GM23338 (cell line): ENCODE data around the gene CD2. TPM values are rescaled to one million over a fixed set of nuclear protein-coding genes. Genes with fewer than 3 reads are reported as not detected.

ENCODE experiments used
- ATAC-seq: fragments of 200-7000 bp; cut with Tn5 transposase; 3 replicates; pipeline ENCODE4 v1.9.1; 2020
- DNase-seq: peaks from one replicate; pipeline ENCODE4 v3.0.0-alpha.2; 2015; ENCODE audit warnings: low spot score
- H2AFZ ChIP-seq: fragments of 200-600 bp; sonication (generic); 2 replicates; pipeline ENCODE4 v1.8.0; 2016; ENCODE audit warnings: antibody characterized with exemption, mild to moderate bottlenecking, moderate library complexity
- H3F3A ChIP-seq: fragments of 200-600 bp; sonication (generic); replicated peaks from 2 replicates; pipeline ENCODE4 v1.8.0; 2017; ENCODE audit warnings: antibody characterized with exemption, mixed run types, low read depth
- H3K27ac ChIP-seq: fragments of 200-600 bp; sonication (generic); 2 replicates; pipeline ENCODE4 v1.6.1; 2016; ENCODE audit warnings: low read depth
- H3K27me3 ChIP-seq: fragments of 200-600 bp; sonication (generic); 2 replicates; pipeline ENCODE4 v1.8.0; 2016; ENCODE audit warnings: mild to moderate bottlenecking, mixed run types, moderate library complexity; ENCODE audit not compliant: insufficient read depth
- H3K36me3 ChIP-seq: fragments of 200-600 bp; sonication (generic); 2 replicates; pipeline ENCODE4 v1.8.0; 2016; ENCODE audit warnings: mild to moderate bottlenecking; ENCODE audit not compliant: insufficient read depth
- H3K4me1 ChIP-seq: fragments of 200-600 bp; sonication (generic); 2 replicates; pipeline ENCODE4 v1.8.0; 2016; ENCODE audit warnings: mild to moderate bottlenecking, moderate library complexity; ENCODE audit not compliant: insufficient read depth
- H3K4me2 ChIP-seq: fragments of 200-600 bp; sonication (generic); 2 replicates; pipeline ENCODE4 v1.7.1; 2017; ENCODE audit warnings: mixed run types
- H3K4me3 ChIP-seq: fragments of 200-600 bp; sonication (generic); 2 replicates; pipeline ENCODE4 v1.6.1; 2016; ENCODE audit warnings: mixed run types
- H3K79me2 ChIP-seq: fragments of 200-600 bp; sonication (generic); replicated peaks from 2 replicates; pipeline ENCODE4 v1.8.0; 2017; ENCODE audit warnings: mild to moderate bottlenecking; ENCODE audit not compliant: insufficient read depth
- H3K9me2 ChIP-seq: fragments of 200-600 bp; sonication (generic); 2 replicates; pipeline ENCODE4 v1.8.0; 2017; ENCODE audit not compliant: insufficient read depth
- H4K20me1 ChIP-seq: fragments of 200-600 bp; sonication (generic); replicated peaks from 2 replicates; pipeline ENCODE4 v1.8.0; 2017; ENCODE audit warnings: mild to moderate bottlenecking; ENCODE audit not compliant: insufficient read depth
- H3K27ac Mint-ChIP-seq: 2 replicates; pipeline ENCODE4 v1.8.0; 2020; ENCODE audit warnings: inconsistent platforms, mild to moderate bottlenecking, moderate library complexity, mixed read lengths
- H3K27me3 Mint-ChIP-seq: 3 replicates; pipeline ENCODE4 v1.8.0; 2022; ENCODE audit warnings: low read depth, mild to moderate bottlenecking, moderate library complexity, mixed read lengths, inconsistent platforms; ENCODE audit not compliant: insufficient read depth, poor library complexity
- H3K36me3 Mint-ChIP-seq: 3 replicates; pipeline ENCODE4 v1.8.0; 2021; ENCODE audit warnings: low read depth, mild to moderate bottlenecking, inconsistent platforms, moderate library complexity, mixed read lengths
- H3K4me1 Mint-ChIP-seq: 3 replicates; pipeline ENCODE4 v1.8.0; 2020; ENCODE audit warnings: mild to moderate bottlenecking, inconsistent platforms, mixed read lengths
- H3K4me3 Mint-ChIP-seq: 3 replicates; pipeline ENCODE4 v1.8.0; 2021; ENCODE audit warnings: moderate library complexity, mild to moderate bottlenecking, inconsistent platforms, mixed read lengths
- H3K9me3 Mint-ChIP-seq: 3 replicates; pipeline ENCODE4 v1.8.0; 2020; ENCODE audit warnings: moderate library complexity, mild to moderate bottlenecking, inconsistent platforms, mixed read lengths
- CREB1 ChIP-seq: fragments of 250-450 bp; sonication (Bioruptor Pico); IDR thresholded peaks from 2 replicates; pipeline ENCODE4 v1.5.0; 2020; ENCODE audit warnings: low read depth, mild to moderate bottlenecking, moderate library complexity
- EZH2 ChIP-seq: fragments of 200-600 bp; sonication (generic); IDR thresholded peaks from one replicate; pipeline ENCODE4 v1.8.0; 2017; ENCODE audit warnings: antibody characterized with exemption, mild to moderate bottlenecking, low read depth; ENCODE audit not compliant: unreplicated experiment
- JUNB ChIP-seq: IDR thresholded peaks from one replicate; pipeline ENCODE4 v1.6.1; 2016; ENCODE audit warnings: antibody characterized with exemption; ENCODE audit not compliant: unreplicated experiment
- NANOG ChIP-seq: IDR thresholded peaks from 2 replicates; pipeline ENCODE4 v1.6.1; 2016; ENCODE audit warnings: antibody characterized with exemption, borderline replicate concordance
- STAT1 ChIP-seq: IDR thresholded peaks from one replicate; pipeline ENCODE4 v1.6.1; 2016; ENCODE audit warnings: antibody characterized with exemption; ENCODE audit not compliant: unreplicated experiment
- ZNF114 ChIP-seq: fragments of 250-450 bp; sonication (Bioruptor Pico); IDR thresholded peaks from 2 replicates; pipeline ENCODE4 v1.5.0; 2020; ENCODE audit warnings: mild to moderate bottlenecking, moderate library complexity
- ZNF331 ChIP-seq: fragments of 250-450 bp; sonication (Bioruptor Pico); IDR thresholded peaks from 2 replicates; pipeline ENCODE4 v1.5.0; 2020; ENCODE audit warnings: low read depth, mild to moderate bottlenecking, moderate library complexity
- polyA plus RNA-seq: library from polyadenylated mRNA; unstranded; fragments of >200 nt; fragmentation: Nextera tagmentation; extraction: Ambion mirVana; gene quantifications from 2 replicates; pipeline ENCODE4 v1.2.1, GENCODE V29; 2016
- total RNA-seq: library from RNA; depleted of rRNA; stranded (reverse); fragments of >200 nt; shearing (Covaris generic); gene quantifications from 2 replicates; pipeline ENCODE4 v1.2.3, GENCODE V29; 2014
- TF ChIP-seq, protein P1 (sequence below): IDR thresholded peaks from 2 replicates; pipeline ENCODE4 v1.6.1; 2016; ENCODE audit warnings: antibody characterized with exemption
- TF ChIP-seq, protein P2 (sequence below), 2 experiments: fragments of 200-600 bp in 1 of 2; sonication (generic) in 1 of 2; conservative IDR thresholded peaks; 2 replicates each; pipeline versions ENCODE4 v1.5.1 to v1.6.1; 2016 to 2017; ENCODE audit warnings: antibody characterized with exemption in 2 of 2, low read depth in 2 of 2, mild to moderate bottlenecking in 2 of 2, moderate library complexity in 1 of 2
- TF ChIP-seq, protein P3 (sequence below): fragments of 250-450 bp; sonication (Bioruptor Pico); IDR thresholded peaks from 2 replicates; pipeline ENCODE4 v1.5.0; 2020; ENCODE audit warnings: mild to moderate bottlenecking, moderate library complexity
- TF ChIP-seq, protein P4 (sequence below): IDR thresholded peaks from one replicate; pipeline ENCODE4 v1.6.1; 2018; ENCODE audit warnings: antibody characterized with exemption; ENCODE audit not compliant: unreplicated experiment

CD2 gene
- total and polyA plus RNA-seq, 2 experiments from 2014 or later: not detected

DNA sequence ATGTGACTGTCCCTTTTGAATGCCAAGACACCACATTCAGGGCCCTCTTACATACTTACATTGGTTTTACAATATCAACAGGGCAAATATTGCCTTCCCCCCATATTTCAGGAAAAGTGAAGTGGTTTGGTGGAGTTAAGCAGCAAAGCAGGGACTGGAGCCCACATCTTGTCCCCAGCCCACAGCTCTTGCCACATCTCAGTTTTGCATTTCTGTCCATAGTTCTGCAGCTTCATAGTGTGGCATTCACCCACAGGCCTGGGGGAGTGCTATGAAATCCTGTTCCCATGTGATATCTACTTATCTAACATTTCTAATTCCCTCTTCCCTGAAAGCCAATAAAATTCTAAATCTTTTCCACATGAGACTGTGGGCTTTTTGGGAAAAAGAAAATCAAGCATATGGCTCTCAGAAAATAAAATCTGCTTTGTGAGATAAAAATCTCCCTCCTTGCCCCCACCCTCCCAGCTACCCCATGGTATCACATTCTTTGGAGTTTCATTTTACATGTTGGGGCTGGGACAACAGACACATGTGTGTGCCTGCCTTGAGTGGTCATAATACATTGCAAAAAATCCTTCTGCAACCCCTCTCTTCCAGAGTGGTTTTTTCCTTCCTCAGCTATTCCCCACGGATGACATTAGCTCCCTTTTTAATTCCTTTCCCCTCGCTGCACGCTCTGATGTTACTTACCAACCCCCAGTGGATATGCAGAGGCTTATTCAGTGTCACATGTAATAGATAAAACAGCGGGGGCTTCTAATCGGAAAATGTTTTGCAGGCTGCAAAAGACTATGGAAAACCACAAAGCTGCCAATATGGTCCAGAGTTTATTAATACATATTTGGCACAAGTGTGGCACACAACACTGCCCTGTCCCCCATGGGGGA is 20.5 kb upstream of the CD2 start (continued):
- TF ChIP-seq, protein P1, sequence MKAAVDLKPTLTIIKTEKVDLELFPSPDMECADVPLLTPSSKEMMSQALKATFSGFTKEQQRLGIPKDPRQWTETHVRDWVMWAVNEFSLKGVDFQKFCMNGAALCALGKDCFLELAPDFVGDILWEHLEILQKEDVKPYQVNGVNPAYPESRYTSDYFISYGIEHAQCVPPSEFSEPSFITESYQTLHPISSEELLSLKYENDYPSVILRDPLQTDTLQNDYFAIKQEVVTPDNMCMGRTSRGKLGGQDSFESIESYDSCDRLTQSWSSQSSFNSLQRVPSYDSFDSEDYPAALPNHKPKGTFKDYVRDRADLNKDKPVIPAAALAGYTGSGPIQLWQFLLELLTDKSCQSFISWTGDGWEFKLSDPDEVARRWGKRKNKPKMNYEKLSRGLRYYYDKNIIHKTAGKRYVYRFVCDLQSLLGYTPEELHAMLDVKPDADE: no peak
- TF ChIP-seq STAT1 (no peak), JUNB (no peak)
- TF ChIP-seq, protein P2, sequence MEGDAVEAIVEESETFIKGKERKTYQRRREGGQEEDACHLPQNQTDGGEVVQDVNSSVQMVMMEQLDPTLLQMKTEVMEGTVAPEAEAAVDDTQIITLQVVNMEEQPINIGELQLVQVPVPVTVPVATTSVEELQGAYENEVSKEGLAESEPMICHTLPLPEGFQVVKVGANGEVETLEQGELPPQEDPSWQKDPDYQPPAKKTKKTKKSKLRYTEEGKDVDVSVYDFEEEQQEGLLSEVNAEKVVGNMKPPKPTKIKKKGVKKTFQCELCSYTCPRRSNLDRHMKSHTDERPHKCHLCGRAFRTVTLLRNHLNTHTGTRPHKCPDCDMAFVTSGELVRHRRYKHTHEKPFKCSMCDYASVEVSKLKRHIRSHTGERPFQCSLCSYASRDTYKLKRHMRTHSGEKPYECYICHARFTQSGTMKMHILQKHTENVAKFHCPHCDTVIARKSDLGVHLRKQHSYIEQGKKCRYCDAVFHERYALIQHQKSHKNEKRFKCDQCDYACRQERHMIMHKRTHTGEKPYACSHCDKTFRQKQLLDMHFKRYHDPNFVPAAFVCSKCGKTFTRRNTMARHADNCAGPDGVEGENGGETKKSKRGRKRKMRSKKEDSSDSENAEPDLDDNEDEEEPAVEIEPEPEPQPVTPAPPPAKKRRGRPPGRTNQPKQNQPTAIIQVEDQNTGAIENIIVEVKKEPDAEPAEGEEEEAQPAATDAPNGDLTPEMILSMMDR (conservative IDR thresholded peaks at IDR 0.05; ENCODE audit: low read depth in 2 of 2): no peak

DNA sequence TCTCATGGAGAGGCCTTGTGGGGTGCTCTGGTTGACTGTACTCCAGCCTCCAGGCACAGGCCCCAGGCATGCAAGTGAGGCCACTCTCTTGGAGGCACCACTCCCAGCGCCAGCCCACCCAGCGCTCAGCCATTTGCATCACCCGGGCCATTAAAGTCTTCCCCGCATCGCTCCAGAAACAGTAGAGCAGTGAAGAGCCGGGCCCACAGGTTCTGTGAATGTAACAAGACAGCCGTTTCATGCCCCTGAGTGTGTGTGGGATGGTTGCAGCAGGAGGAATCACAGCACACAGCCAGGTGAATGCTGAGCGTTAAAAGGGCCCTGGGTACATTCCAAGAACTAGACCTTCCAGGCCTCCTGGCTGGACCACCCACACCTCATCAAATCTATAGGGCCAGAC is 19.0 kb upstream of the CD2 start:
- ATAC-seq (no peak), DNase-seq (no peak)
- H3K27ac ChIP-seq: no peak overlapping the region
- H3K27me3 Mint-ChIP-seq: peaks cover 13% of the 10 kb centered on the region
- no peaks in the 10 kb centered on the region for H3F3A ChIP-seq
- no peaks in the 10 kb centered on the region; the same call in 2 of the 3 replicates for H3K4me1 Mint-ChIP-seq
- peaks cover 1% of the 10 kb centered on the region; the same call in 2 of the 3 replicates for H3K9me3 Mint-ChIP-seq
- no peaks in the 10 kb centered on the region for H4K20me1 ChIP-seq
- no peaks in the 10 kb centered on the region; the same call in 2 of the 3 replicates for H3K36me3 Mint-ChIP-seq
- no peaks in the 10 kb centered on the region for H3K4me1 ChIP-seq
- H2AFZ ChIP-seq: peak overlapping the region; percentile 32; the same call in 1 of the 2 replicates
- no peaks in the 10 kb centered on the region for H3K36me3 ChIP-seq
- no peak overlapping the region for H3K4me2 ChIP-seq
- no peaks in the 10 kb centered on the region for H3K9me2 ChIP-seq
- no peak overlapping the region for H3K27ac Mint-ChIP-seq
- no peak overlapping the region for H3K4me3 ChIP-seq
- no peaks in the 10 kb centered on the region for H3K27me3 ChIP-seq
- no peak overlapping the region for H3K4me3 Mint-ChIP-seq
- no peaks in the 10 kb centered on the region for H3K79me2 ChIP-seq
- TF ChIP-seq JUNB: no peak
- TF ChIP-seq CREB1 (CRISPR knock-in tag): no peak
- TF ChIP-seq STAT1: no peak
- no peak for TF ChIP-seq ZNF114 (CRISPR knock-in tag)
- TF ChIP-seq EZH2: no peak
- TF ChIP-seq, protein P3, sequence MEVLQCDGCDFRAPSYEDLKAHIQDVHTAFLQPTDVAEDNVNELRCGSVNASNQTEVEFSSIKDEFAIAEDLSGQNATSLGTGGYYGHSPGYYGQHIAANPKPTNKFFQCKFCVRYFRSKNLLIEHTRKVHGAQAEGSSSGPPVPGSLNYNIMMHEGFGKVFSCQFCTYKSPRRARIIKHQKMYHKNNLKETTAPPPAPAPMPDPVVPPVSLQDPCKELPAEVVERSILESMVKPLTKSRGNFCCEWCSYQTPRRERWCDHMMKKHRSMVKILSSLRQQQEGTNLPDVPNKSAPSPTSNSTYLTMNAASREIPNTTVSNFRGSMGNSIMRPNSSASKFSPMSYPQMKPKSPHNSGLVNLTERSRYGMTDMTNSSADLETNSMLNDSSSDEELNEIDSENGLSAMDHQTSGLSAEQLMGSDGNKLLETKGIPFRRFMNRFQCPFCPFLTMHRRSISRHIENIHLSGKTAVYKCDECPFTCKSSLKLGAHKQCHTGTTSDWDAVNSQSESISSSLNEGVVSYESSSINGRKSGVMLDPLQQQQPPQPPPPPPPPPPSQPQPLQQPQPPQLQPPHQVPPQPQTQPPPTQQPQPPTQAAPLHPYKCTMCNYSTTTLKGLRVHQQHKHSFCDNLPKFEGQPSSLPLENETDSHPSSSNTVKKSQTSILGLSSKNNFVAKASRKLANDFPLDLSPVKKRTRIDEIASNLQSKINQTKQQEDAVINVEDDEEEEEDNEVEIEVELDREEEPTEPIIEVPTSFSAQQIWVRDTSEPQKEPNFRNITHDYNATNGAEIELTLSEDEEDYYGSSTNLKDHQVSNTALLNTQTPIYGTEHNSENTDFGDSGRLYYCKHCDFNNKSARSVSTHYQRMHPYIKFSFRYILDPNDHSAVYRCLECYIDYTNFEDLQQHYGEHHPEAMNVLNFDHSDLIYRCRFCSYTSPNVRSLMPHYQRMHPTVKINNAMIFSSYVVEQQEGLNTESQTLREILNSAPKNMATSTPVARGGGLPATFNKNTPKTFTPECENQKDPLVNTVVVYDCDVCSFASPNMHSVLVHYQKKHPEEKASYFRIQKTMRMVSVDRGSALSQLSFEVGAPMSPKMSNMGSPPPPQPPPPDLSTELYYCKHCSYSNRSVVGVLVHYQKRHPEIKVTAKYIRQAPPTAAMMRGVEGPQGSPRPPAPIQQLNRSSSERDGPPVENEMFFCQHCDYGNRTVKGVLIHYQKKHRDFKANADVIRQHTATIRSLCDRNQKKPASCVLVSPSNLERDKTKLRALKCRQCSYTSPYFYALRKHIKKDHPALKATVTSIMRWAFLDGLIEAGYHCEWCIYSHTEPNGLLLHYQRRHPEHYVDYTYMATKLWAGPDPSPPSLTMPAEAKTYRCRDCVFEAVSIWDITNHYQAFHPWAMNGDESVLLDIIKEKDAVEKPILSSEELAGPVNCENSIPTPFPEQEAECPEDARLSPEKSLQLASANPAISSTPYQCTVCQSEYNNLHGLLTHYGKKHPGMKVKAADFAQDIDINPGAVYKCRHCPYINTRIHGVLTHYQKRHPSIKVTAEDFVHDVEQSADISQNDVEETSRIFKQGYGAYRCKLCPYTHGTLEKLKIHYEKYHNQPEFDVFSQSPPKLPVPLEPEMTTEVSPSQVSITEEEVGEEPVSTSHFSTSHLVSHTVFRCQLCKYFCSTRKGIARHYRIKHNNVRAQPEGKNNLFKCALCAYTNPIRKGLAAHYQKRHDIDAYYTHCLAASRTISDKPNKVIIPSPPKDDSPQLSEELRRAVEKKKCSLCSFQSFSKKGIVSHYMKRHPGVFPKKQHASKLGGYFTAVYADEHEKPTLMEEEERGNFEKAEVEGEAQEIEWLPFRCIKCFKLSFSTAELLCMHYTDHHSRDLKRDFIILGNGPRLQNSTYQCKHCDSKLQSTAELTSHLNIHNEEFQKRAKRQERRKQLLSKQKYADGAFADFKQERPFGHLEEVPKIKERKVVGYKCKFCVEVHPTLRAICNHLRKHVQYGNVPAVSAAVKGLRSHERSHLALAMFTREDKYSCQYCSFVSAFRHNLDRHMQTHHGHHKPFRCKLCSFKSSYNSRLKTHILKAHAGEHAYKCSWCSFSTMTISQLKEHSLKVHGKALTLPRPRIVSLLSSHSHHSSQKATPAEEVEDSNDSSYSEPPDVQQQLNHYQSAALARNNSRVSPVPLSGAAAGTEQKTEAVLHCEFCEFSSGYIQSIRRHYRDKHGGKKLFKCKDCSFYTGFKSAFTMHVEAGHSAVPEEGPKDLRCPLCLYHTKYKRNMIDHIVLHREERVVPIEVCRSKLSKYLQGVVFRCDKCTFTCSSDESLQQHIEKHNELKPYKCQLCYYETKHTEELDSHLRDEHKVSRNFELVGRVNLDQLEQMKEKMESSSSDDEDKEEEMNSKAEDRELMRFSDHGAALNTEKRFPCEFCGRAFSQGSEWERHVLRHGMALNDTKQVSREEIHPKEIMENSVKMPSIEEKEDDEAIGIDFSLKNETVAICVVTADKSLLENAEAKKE (CRISPR knock-in tag): no peak
- no peak for TF ChIP-seq NANOG
- TF ChIP-seq, protein P4, sequence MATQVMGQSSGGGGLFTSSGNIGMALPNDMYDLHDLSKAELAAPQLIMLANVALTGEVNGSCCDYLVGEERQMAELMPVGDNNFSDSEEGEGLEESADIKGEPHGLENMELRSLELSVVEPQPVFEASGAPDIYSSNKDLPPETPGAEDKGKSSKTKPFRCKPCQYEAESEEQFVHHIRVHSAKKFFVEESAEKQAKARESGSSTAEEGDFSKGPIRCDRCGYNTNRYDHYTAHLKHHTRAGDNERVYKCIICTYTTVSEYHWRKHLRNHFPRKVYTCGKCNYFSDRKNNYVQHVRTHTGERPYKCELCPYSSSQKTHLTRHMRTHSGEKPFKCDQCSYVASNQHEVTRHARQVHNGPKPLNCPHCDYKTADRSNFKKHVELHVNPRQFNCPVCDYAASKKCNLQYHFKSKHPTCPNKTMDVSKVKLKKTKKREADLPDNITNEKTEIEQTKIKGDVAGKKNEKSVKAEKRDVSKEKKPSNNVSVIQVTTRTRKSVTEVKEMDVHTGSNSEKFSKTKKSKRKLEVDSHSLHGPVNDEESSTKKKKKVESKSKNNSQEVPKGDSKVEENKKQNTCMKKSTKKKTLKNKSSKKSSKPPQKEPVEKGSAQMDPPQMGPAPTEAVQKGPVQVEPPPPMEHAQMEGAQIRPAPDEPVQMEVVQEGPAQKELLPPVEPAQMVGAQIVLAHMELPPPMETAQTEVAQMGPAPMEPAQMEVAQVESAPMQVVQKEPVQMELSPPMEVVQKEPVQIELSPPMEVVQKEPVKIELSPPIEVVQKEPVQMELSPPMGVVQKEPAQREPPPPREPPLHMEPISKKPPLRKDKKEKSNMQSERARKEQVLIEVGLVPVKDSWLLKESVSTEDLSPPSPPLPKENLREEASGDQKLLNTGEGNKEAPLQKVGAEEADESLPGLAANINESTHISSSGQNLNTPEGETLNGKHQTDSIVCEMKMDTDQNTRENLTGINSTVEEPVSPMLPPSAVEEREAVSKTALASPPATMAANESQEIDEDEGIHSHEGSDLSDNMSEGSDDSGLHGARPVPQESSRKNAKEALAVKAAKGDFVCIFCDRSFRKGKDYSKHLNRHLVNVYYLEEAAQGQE: no peak
- no peak for TF ChIP-seq ZNF331 (CRISPR knock-in tag)
